Mucosa of rectum (tissue), 2 donors: ENCODE measurements around the gene HMGCL.
"Not testable (repeated sequence)": the region's sequence is repeated elsewhere in the genome, so short reads cannot be mapped to it uniquely, and the experiment has no call there.

Experiments used
- H3K27ac ChIP-seq, 2 donors: one replicate each; pipeline ENCODE4 v1.7.0; 2013; ENCODE audit warnings: inconsistent platforms in 2 of 2, low read depth in 2 of 2, low read length in 2 of 2
- H3K27me3 ChIP-seq, 2 donors: one replicate each; pipeline ENCODE4 v1.7.0; 2013; ENCODE audit warnings: low read length in 2 of 2; ENCODE audit not compliant: control insufficient read depth in 2 of 2, insufficient read depth in 2 of 2
- H3K36me3 ChIP-seq, 2 donors: one replicate each; pipeline ENCODE4 v1.7.0; 2013; ENCODE audit warnings: low read length in 2 of 2; ENCODE audit not compliant: control insufficient read depth in 2 of 2, insufficient read depth in 2 of 2
- H3K4me1 ChIP-seq, 2 donors: one replicate each; pipeline ENCODE4 v1.7.0; 2013; ENCODE audit warnings: low read length in 2 of 2, mild to moderate bottlenecking in 1 of 2; ENCODE audit not compliant: control insufficient read depth in 2 of 2, insufficient read depth in 2 of 2
- H3K4me3 ChIP-seq, 2 donors: one replicate each; pipeline ENCODE4 v1.7.0; 2013; ENCODE audit warnings: low read length in 2 of 2
- H3K9ac ChIP-seq, 2 donors: one replicate each; pipeline ENCODE4 v1.7.0; 2013; ENCODE audit warnings: low read length in 2 of 2, low read depth in 1 of 2, mild to moderate bottlenecking in 1 of 2
- H3K9me3 ChIP-seq, 2 donors: one replicate each; pipeline ENCODE4 v1.7.0; 2013; ENCODE audit warnings: low read length in 2 of 2; ENCODE audit not compliant: control insufficient read depth in 2 of 2
- donor health status: healthy.
- donor health status: Normal muscosa, but diverticular disease.

The HMGCL gene

DNA sequence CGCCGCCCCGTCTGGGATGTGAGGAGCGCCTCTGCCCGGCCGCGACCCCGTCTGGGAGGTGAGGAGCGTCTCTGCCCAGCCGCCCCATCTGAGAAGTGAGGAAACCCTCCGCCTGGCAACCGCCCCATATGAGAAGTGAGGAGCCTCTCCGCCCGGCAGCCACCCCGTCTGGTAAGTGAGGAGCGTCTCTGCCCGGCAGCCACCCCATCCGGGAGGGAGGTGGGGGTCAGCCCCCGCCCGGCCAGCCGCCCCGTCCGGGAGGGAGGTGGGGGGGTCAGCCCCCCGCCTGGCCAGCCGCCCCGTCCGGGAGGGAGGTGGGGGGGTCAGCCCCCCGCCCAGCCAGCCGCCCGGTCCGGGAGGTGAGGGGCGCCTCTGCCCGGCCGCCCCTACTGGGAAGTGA lies 27.9 kb upstream of the HMGCL start:
- not testable (repeated sequence) for H3K27ac ChIP-seq, H3K4me1 ChIP-seq, H3K4me3 ChIP-seq, H3K27me3 ChIP-seq, H3K9ac ChIP-seq, H3K9me3 ChIP-seq
- H3K36me3 ChIP-seq = peaks cover 18 to 28% of the 10 kb centered on the region in 2 donors

DNA sequence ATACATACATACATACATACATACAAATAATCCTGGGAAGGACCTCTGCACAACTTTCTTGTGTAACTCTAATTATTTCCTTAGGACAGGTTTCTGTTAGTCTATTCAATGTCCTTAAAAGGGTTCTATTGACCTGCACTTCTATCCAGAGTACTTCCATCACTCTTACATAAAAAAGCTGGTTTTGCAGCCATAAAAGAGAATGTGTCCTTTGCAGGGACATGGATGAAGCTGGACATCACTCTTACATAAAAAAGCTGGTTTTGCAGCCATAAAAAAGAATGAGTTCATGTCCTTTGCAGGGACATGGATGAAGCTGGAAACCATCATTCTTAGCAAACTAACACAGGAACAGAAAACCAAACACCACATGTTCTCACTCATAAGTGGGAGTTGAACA lies 26.2 kb upstream of the HMGCL start:
- not testable (repeated sequence) for H3K4me3 ChIP-seq, H3K27ac ChIP-seq, H3K9me3 ChIP-seq, H3K9ac ChIP-seq, H3K4me1 ChIP-seq, H3K27me3 ChIP-seq
- H3K36me3 ChIP-seq = peaks cover 28 to 33% of the 10 kb centered on the region in 2 donors

DNA sequence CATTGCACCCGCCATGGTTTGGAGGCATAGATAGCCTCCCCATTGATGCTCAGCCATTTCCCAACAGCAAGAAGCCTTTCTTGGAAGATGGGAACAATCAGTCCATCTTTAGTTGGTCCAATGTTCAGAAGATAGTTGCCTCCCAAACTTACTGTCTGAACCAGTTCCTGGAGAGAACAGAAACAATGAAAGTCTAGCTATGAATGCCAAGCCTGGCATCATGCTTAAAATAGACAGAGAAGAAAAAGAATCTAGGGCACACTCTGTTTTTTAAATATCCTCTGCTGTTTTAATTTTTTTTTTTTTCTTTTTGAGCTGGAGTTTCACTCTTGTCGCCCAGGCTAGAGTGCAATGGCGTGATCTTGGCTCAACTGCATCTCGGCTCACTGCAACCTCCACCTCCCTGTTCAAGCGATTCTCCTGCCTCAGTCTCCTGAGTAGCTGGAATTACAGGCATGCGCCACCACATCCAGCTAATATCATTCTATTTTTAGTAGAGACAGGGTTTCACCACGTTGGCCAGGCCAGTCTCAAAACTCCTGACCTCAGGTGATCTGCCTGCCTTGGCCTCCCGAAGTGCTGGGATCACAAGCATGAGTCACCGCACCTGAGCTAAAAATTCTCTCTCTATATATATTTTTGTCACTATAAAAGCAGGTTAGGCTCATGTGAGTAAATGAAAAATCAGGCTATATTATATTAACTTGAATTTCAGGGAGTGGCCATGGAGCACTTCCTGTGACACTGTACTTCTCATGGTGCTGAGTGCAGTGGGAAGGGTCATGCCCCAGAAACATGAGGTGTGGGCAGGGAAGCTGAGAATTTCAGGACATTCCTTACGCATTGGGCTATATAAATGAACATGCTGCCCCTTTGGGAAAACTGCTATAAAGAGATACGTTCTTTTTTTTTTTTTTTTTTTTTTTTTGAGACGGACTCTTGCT lies 23.7 kb upstream of the HMGCL start:
- H3K27ac ChIP-seq = no peak overlapping the region
- H3K36me3 ChIP-seq = peaks cover 26 to 28% of the 10 kb centered on the region in 2 donors
- no peak overlapping the region for H3K4me3 ChIP-seq
- no peaks in the 10 kb centered on the region for H3K4me1 ChIP-seq
- no peaks in the 10 kb centered on the region for H3K9me3 ChIP-seq
- no peak overlapping the region for H3K9ac ChIP-seq
- no peaks in the 10 kb centered on the region for H3K27me3 ChIP-seq

DNA sequence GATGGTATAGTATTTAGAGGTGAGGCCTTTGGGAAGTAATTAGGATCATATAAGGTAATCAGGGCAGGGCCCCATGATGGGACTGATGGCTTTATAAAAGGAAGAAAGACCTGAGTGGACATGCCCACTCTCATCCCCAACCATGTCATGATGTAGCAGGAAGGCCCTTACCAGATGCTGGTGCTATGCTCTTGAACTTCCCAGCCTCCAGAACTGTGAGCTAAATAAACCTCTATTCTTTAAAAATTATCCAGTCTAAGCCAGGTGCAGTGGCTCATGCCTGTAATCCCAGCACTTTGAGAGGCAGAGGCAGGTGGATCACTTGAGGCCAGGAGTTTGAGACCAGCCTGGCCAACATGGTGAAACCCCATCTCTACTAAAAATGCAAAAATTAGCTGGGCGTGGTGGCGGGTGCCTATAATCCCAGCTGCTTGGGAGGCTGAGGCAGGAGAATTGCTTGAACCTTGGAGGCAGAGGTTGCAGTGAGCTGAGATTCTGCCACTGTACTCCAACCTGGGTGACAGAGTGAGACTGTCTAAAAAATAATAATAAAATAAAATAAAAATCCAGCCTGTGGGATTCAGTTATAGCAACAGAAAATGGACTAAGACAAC lies 22.4 kb upstream of the HMGCL start:
- not testable (repeated sequence) for H3K27ac ChIP-seq, H3K9ac ChIP-seq, H3K4me3 ChIP-seq, H3K4me1 ChIP-seq, H3K27me3 ChIP-seq, H3K9me3 ChIP-seq
- H3K36me3 ChIP-seq = peaks cover 26 to 28% of the 10 kb centered on the region in 2 donors

DNA sequence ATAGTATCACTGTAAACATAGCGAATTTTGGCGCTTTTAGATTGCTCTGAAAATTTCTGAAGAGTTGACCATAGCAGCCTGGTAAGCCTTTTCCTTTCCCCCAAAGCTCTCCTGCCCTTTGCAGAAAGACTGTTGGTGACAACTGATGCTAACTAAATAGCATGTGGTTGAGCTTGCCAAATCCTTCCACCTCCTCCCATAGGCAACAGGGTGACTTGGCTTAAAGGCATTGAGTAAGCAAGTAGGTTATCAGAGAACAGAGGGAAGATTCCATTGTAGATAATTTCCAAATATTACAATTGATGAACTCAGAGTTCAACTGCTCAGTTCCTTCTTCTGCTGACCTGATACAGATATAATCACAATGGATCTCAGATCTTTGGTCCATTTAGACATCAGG lies 19.9 kb upstream of the HMGCL start:
- Histone ChIP-seq H3K36me3 (peaks cover 26 to 28% of the 10 kb centered on the region in 2 donors), H3K4me3 (no peak overlapping the region), H3K27ac (no peak overlapping the region), H3K9me3 (no peaks in the 10 kb centered on the region), H3K9ac (no peak overlapping the region), H3K27me3 (no peaks in the 10 kb centered on the region), H3K4me1 (no peaks in the 10 kb centered on the region)

DNA sequence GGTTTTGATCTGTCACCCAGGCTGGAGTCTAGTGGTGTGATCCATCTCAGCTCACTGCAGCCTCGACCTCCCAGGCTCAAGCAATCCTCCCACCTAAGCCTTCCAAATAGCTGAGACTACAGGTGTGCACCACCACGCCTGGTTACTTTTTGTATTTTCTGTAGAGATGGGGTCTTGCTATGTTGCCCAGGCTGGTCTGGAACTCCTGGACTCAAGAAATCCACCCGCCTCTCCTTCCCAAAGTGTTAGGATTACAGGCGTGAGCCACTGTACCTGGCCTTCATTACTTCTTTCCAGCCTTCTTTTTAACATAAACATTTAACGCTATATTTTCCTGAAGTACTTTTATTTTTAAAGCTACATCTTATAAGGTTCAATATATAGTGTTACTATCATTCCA lies 18.4 kb upstream of the HMGCL start:
- no peaks in the 10 kb centered on the region for H3K27me3 ChIP-seq
- peaks cover 26 to 27% of the 10 kb centered on the region in 2 donors for H3K36me3 ChIP-seq
- no peak overlapping the region for H3K9ac ChIP-seq
- H3K9me3 ChIP-seq = no peaks in the 10 kb centered on the region
- no peak overlapping the region for H3K27ac ChIP-seq
- no peak overlapping the region for H3K4me3 ChIP-seq
- H3K4me1 ChIP-seq = no peaks in the 10 kb centered on the region

DNA sequence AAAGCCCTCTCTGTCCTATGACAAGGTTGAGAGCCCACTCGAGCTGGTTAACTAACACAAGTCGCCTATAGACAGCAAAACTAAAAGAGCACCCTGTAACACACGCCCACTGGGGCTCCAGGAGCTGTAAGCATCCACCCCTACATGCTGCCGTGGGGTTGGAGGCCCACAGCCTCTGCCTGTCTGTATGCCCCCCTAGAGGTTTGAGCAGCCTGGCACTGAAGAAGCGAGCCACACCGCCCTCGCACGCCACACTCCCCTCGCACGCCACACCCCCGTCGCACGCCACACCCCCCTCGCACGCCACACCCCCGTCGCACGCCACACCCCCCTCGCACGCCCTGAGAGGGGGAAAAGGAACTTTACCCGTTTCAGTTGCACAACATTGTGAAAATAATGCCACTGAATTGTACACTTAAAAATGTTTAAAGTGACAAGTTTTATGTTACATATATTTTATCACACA lies 13.2 kb upstream of the HMGCL start:
- Histone ChIP-seq H3K9ac (peak overlapping the region; percentile 34 to 60), H3K36me3 (no peaks in the 10 kb centered on the region), H3K9me3 (no peaks in the 10 kb centered on the region), H3K4me3 (peak overlapping the region; percentile 54 to 71), H3K27me3 (no peaks in the 10 kb centered on the region), H3K4me1 (peaks cover 5 to 7% of the 10 kb centered on the region in 2 donors), H3K27ac (no peak overlapping the region)

DNA sequence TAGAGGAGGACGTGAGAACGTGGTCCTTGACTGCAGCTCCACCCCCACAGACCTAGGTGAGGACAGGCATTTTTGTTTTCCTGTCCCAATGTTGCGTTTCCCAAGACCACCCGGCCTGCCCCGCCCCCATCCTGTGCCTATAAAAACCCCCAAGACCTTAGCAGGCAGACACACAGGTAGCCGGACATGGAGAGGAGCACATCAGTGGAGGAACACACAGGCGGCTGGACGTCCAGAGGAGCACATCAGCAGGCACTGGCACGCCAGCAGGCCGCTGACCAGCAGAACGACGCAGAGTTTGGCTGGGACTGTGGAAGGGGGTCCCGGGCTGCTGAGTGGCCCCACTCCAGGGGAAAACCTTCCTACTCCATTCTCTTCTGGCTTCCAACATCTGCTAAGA lies 12.7 kb upstream of the HMGCL start:
- Histone ChIP-seq H3K9me3 (no peaks in the 10 kb centered on the region), H3K4me3 (peak overlapping the region; percentile 54 to 71), H3K27me3 (no peaks in the 10 kb centered on the region), H3K9ac (peak overlapping the region in 1 of 2 donors; percentile 14), H3K27ac (no peak overlapping the region), H3K4me1 (peaks cover 5 to 7% of the 10 kb centered on the region in 2 donors), H3K36me3 (no peaks in the 10 kb centered on the region)

DNA sequence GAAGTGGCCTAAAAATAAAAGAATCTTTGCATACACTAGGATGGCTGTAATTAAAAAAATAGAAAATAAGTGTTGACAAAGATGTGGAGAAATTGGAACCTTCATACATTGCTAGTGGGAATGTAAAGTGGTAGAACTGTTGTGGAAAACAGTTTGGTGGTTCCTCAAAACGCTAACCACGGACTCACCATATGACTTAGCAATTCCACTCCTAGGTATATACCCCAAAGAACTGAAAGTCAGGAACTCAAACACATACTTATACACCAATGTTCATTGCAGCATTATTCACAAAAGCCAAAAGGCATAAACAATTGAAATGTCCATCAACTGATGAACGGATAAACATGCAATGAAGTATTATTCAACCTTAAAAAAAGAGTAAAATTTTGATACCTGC lies 10.8 kb upstream of the HMGCL start:
- Histone ChIP-seq H3K27me3 (no peaks in the 10 kb centered on the region), H3K27ac (no peak overlapping the region), H3K9ac (no peak overlapping the region), H3K9me3 (no peaks in the 10 kb centered on the region), H3K4me3 (no peak overlapping the region), H3K4me1 (peaks cover 5 to 7% of the 10 kb centered on the region in 2 donors), H3K36me3 (no peaks in the 10 kb centered on the region)

DNA sequence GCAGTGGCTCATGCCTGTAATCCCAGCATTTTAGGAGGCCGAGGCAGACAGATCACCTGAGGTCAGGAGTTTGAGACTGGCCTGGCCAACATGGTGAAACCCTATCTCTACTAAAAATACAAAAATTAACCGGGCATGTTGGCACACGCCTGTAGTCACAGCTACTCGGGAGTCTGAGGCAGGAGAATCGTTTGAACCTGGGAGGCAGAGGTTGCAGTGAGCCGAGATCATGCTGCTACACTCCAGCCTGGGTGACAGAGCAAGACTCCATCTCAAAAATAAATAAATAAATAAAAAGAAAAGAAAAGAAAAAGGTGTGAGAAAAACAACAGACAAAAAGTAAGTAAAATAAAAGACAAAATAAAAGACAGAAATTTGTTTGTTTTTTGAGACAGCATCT lies 8.9 kb upstream of the HMGCL start:
- not testable (repeated sequence) for H3K36me3 ChIP-seq, H3K27me3 ChIP-seq, H3K4me1 ChIP-seq, H3K9ac ChIP-seq, H3K4me3 ChIP-seq, H3K9me3 ChIP-seq, H3K27ac ChIP-seq
